ENCODE data around the gene BCL2L1. TPM values are rescaled to one million over a fixed set of nuclear protein-coding genes. Genes with fewer than 3 reads are reported as not detected.

Gene BCL2L1
- total RNA-seq, 1 donor from 2014 or later = 73.4 TPM

DNA sequence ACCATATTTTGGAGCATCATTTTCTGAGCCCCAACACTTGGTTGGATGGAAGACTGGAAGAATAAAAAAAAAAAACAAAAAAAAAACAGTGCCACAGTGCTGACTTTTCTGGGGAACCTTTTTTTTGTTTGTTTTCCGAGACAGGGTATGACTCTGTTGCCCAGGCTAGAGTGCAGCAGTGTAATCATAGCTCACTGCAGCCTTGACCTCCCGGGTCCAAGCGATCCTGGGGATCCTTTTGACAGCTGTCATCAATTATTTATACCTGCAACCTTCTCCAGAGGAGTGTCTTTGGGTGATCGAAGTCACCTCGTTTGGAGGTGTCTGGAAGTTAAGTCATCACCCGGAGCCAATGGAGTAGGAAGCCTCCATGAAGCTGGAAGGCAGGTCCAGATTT lies 8.7 kb upstream of the BCL2L1 start:
- intact Hi-C loops (cut with micrococcal nuclease) = no loop called here

DNA sequence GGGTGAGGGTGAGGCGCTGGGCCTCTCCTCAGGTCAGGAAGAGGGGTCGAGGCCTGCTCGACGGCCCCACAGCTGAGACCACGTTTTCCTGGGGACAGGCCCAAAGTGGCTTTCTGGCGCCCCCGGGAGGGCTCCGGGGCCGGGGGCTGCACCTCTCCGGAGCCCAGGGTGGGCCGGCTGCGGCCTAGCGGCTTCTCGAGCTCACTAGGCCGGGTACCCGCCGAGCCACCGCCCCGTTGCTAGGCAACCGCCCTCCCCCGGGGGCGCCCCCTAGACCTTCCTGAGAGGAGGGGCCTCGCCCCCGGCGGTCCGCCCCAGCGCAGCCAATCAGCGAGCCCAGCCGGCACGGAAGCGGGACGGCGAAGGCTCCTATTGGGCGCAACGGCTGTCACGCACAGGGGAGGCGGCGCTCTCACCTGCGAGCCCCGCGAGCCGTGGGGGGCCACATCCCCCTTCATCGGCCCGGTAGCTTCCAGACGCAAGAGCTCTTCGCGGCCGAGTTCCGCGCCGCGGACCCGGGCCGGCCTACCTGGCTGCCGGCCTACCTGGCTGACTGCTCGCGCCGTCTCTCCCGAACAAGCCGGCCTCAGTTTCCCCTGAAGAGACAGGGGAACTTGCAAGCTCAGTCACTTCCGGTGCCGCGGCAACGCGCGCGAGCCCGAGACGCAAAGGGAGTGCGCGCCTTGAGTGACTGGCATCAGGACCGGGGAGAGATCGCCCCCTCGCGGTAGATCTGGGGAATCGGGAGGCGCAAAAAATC lies 831 bp upstream of the BCL2L1 start:
- intact Hi-C loops (cut with micrococcal nuclease) = loop anchor here (1.0 to 2.0 kb wide), 7 partner anchors 16 to 151 kb away; partner anchors contain the start of genes ID1 and TPX2

DNA sequence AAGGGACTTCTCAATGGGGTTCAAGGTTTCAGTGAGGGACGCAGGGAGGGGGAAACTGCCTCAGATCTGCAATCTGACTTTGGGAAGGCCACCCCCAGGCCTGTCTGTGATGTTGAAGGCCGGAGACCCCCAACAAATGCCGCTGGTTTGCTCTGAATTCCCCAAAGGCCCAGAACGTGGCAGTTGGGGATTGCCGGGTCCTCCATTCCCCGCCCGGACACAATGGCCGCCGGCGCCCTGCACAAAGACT lies 326 bp upstream of the BCL2L1 start:
- intact Hi-C loops (cut with micrococcal nuclease) = loop anchor here (1.0 to 2.0 kb wide), 6 partner anchors 16 to 150 kb away; partner anchors contain the start of genes ID1 and TPX2

DNA sequence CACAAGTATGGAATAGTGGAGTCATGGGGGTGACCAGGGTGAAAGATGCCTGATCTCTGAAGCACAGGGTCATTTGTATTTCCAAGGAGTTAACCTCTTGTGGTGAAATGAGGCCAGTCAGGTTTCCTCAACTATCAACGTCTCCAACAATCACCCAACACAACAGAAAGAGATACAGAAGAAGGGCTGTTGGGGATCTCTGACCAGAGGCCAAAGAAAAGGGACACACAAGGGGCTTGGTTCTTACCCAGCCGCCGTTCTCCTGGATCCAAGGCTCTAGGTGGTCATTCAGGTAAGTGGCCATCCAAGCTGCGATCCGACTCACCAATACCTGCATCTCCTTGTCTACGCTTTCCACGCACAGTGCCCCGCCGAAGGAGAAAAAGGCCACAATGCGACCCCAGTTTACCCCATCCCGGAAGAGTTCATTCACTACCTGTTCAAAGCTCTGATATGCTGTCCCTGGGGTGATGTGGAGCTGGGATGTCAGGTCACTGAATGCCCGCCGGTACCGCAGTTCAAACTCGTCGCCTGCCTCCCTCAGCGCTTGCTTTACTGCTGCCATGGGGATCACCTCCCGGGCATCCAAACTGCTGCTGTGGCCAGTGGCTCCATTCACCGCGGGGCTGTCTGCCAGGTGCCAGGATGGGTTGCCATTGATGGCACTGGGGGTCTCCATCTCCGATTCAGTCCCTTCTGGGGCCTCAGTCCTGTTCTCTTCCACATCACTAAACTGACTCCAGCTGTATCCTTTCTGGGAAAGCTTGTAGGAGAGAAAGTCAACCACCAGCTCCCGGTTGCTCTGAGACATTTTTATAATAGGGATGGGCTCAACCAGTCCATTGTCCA lies 1.0 kb downstream of the BCL2L1 start:
- intact Hi-C loops (cut with micrococcal nuclease) = loop anchor here (2.0 kb wide), 2 partner anchors 23 to 149 kb away; no protein-coding TSS in a partner anchor

DNA sequence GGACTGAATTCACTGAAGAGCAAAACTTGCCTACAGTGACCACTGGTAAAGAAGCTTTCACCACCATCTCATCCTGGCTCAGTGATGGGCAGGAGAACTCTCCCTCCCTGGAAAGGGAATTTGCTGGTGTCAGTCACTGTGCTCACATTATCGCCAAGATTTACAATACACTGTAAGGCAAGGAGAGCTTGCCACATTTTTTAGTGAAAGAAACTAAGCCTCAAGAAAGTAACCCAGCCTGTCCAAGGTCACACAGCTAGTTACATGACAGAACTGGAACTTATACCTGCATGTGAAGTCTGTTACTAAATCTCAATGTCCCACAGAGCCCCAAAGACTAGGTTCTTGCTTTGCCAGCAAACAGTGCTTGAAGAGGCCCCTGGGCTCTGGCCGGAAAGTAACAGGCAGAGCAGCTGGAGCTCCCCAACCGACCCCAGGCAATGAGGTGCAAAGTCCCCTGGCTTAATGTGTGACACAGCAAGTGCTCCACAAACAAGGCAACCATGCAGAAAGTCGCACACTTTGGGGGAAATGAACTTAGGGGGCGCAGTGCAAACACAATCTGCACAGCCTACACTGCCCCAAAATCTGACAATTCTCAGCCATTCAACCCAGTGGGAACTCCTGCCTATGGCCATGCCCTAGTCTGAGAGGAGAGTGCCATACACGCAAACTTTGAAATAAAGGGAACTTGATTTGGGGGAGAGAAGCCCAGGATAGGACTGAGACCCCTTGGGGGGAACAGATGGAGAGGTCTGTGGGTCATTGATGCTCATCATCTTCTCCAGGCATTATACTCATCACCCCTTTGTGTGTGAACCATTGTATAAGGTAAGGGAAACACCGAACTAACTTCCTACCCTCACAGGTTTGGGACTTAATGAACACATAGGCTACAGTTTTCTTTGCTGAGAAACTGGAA lies 1.9 kb downstream of the BCL2L1 start:
- intact Hi-C loops (cut with micrococcal nuclease) = no loop called here

DNA sequence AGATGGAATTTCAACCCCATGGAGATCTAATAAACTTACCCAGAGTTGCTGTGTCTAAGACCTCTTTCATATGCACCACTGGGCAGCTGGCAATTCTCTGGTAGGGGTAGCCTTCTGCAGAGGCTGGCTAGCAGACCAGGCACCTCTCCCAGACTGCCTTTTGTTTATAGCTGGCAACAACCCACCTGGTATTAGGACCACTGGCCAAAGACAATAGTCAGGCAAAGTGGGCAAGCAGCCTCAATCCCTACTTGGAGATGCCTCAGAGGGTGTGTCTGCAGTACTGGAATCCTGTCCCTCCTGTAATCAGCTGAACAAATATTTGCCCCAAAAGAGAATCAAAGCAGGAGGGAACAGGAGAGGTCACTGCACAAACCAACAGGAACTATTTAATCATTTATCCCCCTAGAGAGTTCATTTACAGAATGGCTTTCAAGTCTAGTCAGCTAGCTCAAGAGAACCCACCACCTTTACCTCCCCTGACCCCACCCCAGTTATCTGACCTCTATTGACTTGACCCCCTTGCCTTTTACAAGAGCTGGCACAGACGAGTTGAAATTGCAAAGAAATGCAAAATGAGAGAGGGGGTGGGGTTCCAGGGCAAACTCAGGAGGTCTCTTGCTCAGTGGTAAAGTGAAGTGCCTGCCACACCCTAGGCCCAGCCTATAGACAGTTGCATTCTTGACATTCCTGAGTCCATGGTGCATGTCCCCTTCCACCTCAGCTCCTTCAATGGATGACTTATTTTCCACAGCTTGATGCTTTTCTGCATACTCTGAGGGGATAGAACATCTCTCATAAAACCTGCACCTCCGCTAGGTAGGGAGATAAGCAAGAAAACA lies 2.8 kb downstream of the BCL2L1 start:
- intact Hi-C loops (cut with micrococcal nuclease) = no loop called here

DNA sequence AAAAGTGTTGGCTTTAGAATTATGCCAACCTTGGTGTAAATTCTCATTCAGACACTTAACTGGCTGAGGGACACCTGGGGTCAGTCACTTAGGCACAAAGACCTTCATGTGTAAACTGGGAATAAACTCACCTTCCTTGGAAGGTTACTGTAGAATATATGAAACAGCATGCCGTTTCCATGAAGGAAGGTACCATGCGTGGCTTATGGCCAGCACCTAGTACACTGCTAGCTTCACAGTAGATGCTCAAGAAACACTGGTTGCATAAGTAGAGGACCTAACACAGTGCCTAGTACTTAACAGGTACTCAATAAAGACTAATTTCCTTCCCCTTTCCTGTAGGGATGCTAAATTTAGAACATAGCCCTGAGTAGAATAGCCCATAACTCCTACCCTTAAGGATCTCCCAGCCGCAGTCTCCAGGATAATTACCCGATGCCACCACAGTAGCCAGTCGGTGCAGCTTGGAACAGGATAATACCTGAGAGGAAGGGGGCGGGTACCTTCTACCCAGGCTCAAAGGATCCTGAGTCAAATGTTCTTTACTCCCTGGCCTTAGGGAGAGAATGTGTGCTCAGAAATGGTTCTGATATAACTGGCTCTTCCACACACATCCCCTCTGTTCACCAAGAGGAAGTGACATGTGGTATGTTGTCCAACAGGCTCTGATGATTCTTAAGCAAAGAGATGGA lies 3.6 kb downstream of the BCL2L1 start:
- intact Hi-C loops (cut with micrococcal nuclease) = no loop called here

DNA sequence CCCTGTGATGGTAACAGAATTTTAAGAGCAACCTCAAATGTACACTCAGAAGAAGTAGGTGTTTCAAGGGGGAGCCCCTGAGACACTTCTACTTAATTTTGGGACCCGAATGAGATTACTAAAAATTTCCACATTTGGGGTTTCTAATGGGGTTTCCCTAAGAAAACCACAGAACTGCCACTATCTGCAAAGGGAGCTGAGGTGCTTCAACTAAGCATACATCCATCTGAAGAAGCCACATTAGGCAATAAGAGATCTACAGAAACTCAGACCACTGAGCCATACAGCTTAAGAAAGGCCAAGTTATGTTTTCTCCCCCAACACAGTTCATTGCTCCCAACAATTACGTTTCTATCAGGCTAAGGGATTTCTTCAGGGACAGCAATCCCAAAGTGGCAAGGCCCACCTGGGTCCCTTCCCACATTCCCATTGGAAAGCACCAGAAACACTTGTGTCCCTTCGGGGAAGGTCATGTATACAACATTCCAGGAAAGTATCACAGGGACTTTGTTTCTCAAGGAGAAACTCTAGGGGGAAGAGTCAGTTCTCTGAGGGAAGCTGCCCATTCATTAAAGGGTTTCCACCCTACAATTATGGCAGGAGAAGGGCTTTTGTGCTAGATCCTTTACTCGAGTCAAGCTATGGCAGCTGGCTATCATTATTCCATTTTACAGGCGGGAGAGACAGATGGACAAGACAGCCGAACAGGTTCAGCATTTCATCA lies 5.0 kb downstream of the BCL2L1 start:
- intact Hi-C loops (cut with micrococcal nuclease) = no loop called here

DNA sequence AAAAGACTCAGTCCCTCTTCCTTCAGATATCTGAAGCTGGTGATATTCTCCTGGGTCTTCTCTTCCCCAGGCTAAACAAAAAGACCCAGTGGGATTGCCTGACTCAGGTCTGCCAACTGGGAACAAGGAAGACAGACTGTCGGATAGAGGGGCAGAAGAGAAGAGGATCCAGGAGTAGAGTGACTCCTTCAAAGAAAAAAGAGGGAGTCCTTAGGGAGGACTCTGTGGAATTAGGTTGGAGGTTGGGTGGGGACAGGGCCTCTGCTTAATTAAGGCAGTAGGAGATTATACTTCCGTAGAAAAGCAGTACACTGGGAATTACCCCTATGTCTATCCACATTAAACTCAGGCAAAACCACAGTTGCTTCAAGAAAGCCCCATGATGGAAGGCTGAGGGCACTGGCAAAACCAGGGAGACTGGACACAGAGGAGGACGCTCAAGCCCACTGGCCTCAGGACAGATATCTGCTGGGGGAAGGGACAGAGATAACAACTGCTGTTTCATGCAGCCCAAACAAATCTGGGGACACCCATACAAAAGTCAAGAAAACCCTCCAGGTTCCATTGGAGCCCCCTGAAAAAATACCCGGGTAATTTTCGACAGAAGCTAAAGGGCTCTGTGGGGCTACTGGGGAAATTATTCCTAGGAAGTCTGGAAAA lies 5.7 kb downstream of the BCL2L1 start:
- intact Hi-C loops (cut with micrococcal nuclease) = no loop called here

DNA sequence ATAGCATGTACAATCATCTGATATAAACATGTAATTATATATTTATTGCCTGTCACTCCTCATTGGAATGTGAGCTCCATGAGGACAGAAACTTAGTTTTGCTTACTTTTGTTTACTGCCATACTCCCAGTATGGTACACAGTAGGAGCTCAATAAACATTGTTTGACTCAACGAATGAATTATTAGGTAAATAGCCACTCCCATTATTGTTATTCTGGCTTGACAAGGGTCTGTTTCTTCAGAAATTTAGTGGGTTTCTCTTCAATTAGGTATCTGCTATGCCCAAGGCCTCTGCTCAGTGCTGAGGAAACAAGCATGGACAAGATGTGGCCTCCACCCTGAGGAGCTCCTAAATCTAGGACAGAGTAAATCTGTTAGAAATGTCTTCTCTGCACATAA lies 6.3 kb downstream of the BCL2L1 start:
- intact Hi-C loops (cut with micrococcal nuclease) = no loop called here

DNA sequence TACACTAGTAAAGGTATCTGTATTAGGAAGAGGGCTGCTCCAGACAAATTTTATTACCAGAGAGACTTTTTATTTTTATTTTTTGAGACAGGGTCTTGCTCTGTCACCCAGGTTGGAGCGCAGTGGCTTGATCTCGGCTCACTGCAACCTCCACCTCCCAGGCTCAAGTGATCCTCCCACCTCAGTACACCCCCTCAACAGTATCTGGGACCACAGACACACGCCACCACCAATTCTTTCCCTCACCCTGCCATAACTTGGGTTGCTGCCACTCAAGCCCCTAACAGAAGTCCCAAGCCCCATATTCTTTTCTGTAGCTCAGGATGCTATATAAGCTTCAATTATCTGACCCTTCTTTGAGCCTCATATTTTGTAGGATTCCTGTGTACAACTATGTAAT lies 6.9 kb downstream of the BCL2L1 start:
- intact Hi-C loops (cut with micrococcal nuclease) = no loop called here

DNA sequence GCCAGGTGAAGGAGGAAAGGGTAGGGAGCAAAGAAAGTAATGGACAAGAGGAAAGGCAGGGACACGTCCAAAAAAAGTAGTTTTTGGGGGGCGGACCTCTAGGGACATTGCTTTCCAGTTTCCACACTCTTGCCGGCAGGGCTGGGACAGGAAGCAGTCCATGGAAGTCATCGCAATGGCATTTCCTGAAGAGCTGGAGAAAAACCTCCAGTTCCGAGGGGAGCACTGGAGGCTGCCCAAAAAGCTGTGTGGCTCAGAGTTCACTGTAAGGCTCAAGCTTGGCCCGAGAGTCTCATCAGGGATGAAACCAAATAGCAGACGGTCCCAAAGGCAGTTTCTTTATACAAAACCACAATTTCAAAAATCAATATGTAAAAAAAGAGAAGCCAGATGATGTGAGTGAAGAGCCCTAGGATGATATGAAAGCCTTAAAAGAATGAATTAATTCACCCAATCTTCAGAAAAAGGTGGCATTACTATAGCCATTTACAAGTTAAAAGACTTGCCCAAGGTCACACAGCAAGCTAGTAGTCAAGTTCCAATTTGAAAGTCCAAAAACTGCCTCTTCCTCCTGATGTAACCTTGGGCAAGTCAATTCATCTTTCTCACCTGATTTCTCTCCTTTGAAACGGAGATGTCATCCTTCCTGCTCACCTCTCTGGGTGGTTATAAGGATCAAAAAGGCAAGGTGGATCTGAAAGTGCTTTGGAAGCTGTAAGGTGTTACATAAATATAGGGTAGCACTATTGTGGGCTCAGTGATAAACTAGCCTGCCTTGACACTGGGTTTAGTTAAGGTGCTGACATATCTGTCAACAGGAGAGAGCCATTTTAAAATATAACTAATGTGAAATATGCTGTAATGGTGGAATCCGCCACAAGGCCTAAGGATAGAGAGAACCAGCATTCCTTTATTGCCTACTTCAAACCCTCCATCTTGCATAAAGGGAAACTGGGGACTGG lies 9.1 kb downstream of the BCL2L1 start:
- intact Hi-C loops (cut with micrococcal nuclease) = no loop called here

DNA sequence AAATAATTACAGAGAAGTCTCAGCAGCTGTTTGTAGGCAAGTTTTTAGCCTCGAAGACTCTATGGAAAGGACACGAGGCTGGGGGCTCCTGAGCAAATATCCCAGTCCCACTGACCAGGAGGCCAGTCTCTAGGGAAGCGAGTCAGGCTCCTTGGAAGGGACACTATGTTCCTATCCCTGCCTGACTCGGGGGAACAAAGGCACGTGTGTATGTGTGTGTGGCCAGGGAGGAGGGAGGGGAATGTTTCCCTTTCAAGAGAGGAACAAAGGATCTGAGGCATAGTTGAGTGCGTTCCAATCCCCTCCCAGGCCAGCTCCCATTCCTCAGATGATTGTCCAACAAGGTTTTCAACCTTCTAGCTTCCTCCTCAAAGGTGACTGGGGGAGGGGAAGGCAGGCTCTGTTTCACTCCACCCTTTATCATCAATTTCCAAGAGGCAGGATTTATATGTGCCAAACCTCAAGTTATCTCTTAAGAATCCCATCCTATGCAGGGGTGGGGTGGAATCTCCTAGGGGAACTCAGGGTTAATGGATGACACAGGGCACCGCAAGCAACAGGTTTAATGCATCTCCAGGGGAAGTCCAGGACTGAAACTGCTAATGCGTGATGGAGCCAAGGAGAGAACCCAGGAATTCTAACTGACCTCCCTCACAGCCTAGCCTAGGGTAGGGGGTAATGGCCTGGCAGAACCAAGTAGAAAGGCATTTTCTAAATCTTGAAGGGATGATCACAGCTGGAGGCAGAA lies 9.9 kb downstream of the BCL2L1 start:
- intact Hi-C loops (cut with micrococcal nuclease) = no loop called here

DNA sequence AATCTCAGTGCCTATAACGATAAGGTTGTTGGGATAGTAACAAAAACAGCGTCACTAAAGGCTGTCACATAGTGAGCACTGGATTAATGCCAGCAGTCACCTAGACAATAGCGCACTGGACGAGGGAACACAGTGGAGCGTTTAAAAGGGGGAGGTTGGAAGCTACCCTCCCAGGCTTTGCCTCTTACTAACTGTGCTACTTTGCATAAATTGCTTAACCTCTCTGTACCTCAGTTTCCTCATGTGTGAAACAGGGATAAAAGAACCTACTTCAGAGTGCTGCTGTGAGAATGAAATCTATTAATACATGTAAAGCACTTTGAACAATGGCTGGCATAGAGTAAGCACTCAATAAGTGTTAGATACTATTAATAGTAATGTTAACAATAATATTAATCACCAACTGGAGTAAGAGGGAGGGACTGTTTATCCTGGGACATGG lies 10.5 kb downstream of the BCL2L1 start:
- intact Hi-C loops (cut with micrococcal nuclease) = no loop called here

DNA sequence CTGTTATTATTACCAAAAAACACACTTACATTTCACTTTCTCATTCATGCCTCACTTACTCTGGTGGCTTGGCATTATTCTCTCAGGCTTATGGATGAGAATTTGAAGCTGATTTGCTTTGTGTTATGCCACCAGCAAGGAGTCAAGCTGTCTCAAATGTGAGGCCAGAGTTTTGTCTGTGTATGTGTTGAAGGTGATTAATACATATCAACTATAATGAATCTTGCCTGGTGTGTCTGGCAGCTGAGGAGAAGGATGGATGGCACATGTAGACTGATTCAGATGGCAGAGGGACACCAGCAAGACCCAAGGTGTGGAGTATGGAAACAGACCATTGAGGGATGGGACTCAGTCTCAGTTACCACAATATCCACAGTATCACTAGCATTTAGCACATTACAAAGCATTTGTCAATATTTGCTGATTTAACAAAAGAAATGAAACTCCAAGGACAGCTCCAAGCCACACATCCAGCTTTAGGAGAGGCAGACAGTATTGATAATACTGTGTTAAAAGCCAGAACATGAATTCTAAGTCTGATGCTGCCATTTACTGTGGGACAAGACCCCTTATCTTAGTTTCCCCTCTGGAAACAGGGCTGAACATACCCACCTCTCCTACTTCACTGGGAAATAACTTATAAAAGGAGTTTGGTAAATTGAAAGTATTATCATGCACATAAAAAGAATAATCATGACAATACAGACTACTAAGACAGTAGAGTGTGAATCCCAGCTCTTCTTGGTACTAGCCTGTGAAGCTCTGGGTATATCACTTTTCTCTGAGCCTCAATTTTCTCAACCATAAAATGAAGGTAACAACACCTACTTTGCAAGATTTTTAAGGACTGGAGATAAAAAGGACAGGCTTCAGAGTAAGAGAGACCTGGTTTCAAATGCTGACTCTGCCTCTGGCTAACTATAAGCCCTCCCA lies 11.2 kb downstream of the BCL2L1 start:
- intact Hi-C loops (cut with micrococcal nuclease) = no loop called here

Measured in T-helper 2 cell treated with Interferon-gamma antibody and Interleukin-4, amounts not matched to agents 100 ng/mL and 5 ng/mL, for 36 hours (primary cell).